ENCODE results near the gene FSCB.

FSCB gene

GRCh38 chr14:44507183-44507582 lies at the start of gene FSCB:
Gene FSCB, minus strand, starts transcription at chr14:44507283. Its CDS starts 296 bp downstream, at chr14:44506987.
- Histone ChIP-seq H2AFZ (no peak within 1 kb of the TSS), H3K4me3 (ENCODE audit: low read depth, low read length) (no peak within 1 kb of the TSS), H3K9ac (no peak within 1 kb of the TSS), H3K4me2 (ENCODE audit: low read length) (no peak within 1 kb of the TSS), H3K4me1 (no peaks in the 10 kb centered on the region), H3K79me2 (no peaks in the 10 kb centered on the region), H3K9me3 (ENCODE audit: control insufficient read depth, low read length) (no peaks in the 10 kb centered on the region), H3K36me3 (ENCODE audit: control insufficient read depth, insufficient read depth, low read length) (no peaks in the 10 kb centered on the region), H3K27me3 (ENCODE audit: control insufficient read depth, insufficient read depth, low read length) (no peaks in the 10 kb centered on the region), H3K27ac (no peak within 1 kb of the TSS)
- TF ChIP-seq CTCF (IDR thresholded peaks at IDR 0.05), result no peak

GRCh38 chr14:44531658-44532057 lies 24.6 kb upstream of the FSCB start:
- Histone ChIP-seq H2AFZ (no peak overlapping the region), H3K9ac (no peak overlapping the region), H3K4me1 (no peaks in the 10 kb centered on the region), H3K4me3 (ENCODE audit: low read depth, low read length) (no peak overlapping the region), H3K27ac (no peak overlapping the region), H3K36me3 (ENCODE audit: control insufficient read depth, insufficient read depth, low read length) (no peaks in the 10 kb centered on the region), H3K79me2 (no peaks in the 10 kb centered on the region), H3K27me3 (ENCODE audit: control insufficient read depth, insufficient read depth, low read length) (no peaks in the 10 kb centered on the region), H3K4me2 (ENCODE audit: low read length) (no peak overlapping the region), H3K9me3 (ENCODE audit: control insufficient read depth, low read length) (no peaks in the 10 kb centered on the region)
- TF ChIP-seq CTCF (IDR thresholded peaks at IDR 0.05), result no peak

- no peaks in the 10 kb centered on the region for H3K36me3 ChIP-seq (ENCODE audit: control insufficient read depth, insufficient read depth, low read length)
- TF ChIP-seq CTCF (IDR thresholded peaks at IDR 0.05), result no peak
- no peak overlapping the region for H3K4me2 ChIP-seq (ENCODE audit: low read length)
- no peak overlapping the region for H3K4me3 ChIP-seq (ENCODE audit: low read depth, low read length)
- H3K79me2 ChIP-seq, result no peaks in the 10 kb centered on the region
- no peaks in the 10 kb centered on the region for H3K9me3 ChIP-seq (ENCODE audit: control insufficient read depth, low read length)
- H3K27me3 ChIP-seq (ENCODE audit: control insufficient read depth, insufficient read depth, low read length), result no peaks in the 10 kb centered on the region
- no peak overlapping the region for H3K27ac ChIP-seq
- no peak overlapping the region for H2AFZ ChIP-seq
- no peaks in the 10 kb centered on the region for H3K4me1 ChIP-seq
- H3K9ac ChIP-seq, result no peak overlapping the region
These were observed 23.4 kb upstream of the FSCB start for GRCh38 chr14:44530475-44530874.

GRCh38 chr14:44529026-44529425 lies 21.9 kb upstream of the FSCB start:
- no peaks in the 10 kb centered on the region for H3K27me3 ChIP-seq (ENCODE audit: control insufficient read depth, insufficient read depth, low read length)
- no peaks in the 10 kb centered on the region for H3K79me2 ChIP-seq
- TF ChIP-seq CTCF (IDR thresholded peaks at IDR 0.05), result no peak
- no peak overlapping the region for H3K27ac ChIP-seq
- no peaks in the 10 kb centered on the region for H3K4me1 ChIP-seq
- no peaks in the 10 kb centered on the region for H3K36me3 ChIP-seq (ENCODE audit: control insufficient read depth, insufficient read depth, low read length)
- no peaks in the 10 kb centered on the region for H3K9me3 ChIP-seq (ENCODE audit: control insufficient read depth, low read length)
- H3K4me3 ChIP-seq (ENCODE audit: low read depth, low read length), result no peak overlapping the region
- H3K9ac ChIP-seq, result no peak overlapping the region
- no peak overlapping the region for H2AFZ ChIP-seq
- no peak overlapping the region for H3K4me2 ChIP-seq (ENCODE audit: low read length)

GRCh38 chr14:44528180-44528579 lies 21.1 kb upstream of the FSCB start:
- H3K27me3 ChIP-seq (ENCODE audit: control insufficient read depth, insufficient read depth, low read length), result no peaks in the 10 kb centered on the region
- no peak overlapping the region for H3K4me3 ChIP-seq (ENCODE audit: low read depth, low read length)
- H3K9ac ChIP-seq, result no peak overlapping the region
- TF ChIP-seq CTCF (IDR thresholded peaks at IDR 0.05), result no peak
- H3K4me2 ChIP-seq (ENCODE audit: low read length), result no peak overlapping the region
- no peaks in the 10 kb centered on the region for H3K36me3 ChIP-seq (ENCODE audit: control insufficient read depth, insufficient read depth, low read length)
- no peaks in the 10 kb centered on the region for H3K79me2 ChIP-seq
- H3K27ac ChIP-seq, result no peak overlapping the region
- no peaks in the 10 kb centered on the region for H3K4me1 ChIP-seq
- H2AFZ ChIP-seq, result no peak overlapping the region
- no peaks in the 10 kb centered on the region for H3K9me3 ChIP-seq (ENCODE audit: control insufficient read depth, low read length)
